Left forelimb (tissue), 1 donor: ENCODE measurements around the gene GNGT2.

Source experiments
- DNase-seq: peaks from one replicate; pipeline ENCODE4 v3.0.0-alpha.2; 2018; ENCODE audit warnings: low spot score

Gene GNGT2

DNA sequence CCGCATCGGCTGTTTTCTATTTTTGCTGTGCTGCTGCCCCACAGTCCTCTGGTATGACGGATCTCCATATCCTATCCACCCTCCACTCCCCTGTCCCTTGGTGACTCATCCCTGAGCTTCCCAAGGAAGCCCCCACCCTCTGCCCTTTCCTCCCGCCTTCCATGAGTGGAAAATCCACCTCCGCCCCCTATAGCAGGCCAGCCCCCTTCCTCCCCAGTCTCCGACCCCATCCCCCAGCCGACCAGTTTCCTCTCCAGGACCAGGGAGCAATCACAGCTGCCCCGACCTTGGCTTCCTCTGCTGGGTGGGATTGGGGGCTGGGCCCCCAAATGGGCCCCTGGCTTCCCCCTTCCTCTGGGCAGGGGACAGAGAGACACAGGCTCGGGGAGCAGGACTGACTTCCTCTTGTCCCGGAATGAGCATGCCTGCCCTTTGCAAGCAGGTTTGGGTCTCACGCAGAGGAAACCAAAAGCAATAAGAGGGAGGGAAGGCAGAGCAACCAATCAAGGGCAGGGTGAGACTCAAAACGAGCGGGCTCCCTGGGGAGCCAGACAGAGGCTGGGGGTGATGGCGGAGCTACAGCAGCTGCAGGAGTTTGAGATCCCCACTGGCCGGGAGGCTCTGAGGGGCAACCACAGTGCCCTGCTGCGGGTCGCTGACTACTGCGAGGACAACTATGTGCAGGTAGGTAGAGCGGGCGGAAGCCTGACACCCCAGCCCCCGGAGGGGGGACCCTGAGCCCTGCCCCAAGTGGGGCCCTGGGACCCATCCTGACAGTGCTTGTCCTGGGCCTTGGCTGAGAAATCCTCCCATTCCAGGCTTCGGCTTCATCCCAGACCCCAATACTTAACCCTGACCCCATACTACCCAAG lies at the start of gene GNGT2, which contains the start of gene ABI3:
TSS of gene GNGT2 (minus strand) at position 417 of the 872 bp plus-strand sequence. CDS start 3,152 bp downstream, outside the sequence.
TSS of gene ABI3 (plus strand) at position 550 of the 872 bp plus-strand sequence. CDS start at position 568, 18 bp downstream.
- no peak for DNase-seq

DNA sequence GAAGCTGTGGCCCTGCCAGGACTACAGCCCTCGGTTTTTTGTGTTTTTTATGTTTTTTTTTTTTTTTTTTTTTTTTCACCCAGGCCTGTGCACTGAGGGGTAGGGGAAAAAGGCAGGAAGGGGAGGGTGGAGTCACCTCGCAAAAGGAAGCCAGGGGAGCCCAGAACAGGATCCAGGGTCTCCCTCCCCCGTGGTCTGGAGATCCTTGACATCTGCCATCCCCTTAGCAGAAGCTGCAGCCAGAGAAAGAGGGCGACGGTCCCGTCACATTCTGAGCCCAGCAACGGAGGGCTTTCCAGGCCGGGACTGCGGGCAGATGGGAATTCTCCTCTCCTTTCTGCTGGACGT lies 49.3 kb upstream of the GNGT2 start:
- DNase-seq = no peak

GRCh38 chr17:49258394-49258793 lies 48.0 kb upstream of the GNGT2 start:
- DNase-seq = no peak

GRCh38 chr17:49255125-49255524 lies 44.8 kb upstream of the GNGT2 start:
- DNase-seq = no peak

- DNase-seq = no peak
Observed at GRCh38 chr17:49254066-49254465, 43.7 kb upstream of the GNGT2 start.

GRCh38 chr17:49252148-49252695 lies 41.8 kb upstream of the GNGT2 start:
- DNase-seq = no peak

DNA sequence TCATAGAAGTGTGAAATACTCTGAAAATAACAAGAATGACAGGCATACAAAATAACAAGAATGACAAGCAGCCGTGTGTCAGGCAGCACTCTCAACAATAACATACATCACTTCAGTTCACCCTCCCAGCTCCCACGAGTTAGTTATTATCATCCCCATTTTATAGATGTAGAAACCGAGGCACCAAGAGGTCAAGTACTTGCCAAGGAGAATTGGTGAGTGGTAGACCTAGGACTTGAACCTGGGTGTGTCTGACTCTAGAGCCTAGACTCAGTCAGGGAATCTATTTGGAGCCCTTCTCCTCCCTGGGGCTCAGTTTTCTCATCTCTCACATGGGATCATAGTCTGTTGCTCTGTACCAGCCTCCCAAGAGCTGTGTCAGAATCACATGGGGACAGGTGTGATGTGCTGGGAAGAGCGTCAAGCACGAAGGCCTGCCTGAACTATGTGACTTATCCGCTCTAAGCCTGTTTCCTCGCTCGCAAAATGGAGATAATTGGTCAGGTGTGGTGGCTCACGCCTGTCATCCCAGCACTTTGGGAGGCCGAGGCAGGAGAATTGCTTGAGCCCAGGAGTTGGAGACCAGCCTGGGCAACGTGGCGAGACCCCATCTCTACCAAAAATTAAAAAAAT lies 39.6 kb upstream of the GNGT2 start:
- no peak for DNase-seq

DNA sequence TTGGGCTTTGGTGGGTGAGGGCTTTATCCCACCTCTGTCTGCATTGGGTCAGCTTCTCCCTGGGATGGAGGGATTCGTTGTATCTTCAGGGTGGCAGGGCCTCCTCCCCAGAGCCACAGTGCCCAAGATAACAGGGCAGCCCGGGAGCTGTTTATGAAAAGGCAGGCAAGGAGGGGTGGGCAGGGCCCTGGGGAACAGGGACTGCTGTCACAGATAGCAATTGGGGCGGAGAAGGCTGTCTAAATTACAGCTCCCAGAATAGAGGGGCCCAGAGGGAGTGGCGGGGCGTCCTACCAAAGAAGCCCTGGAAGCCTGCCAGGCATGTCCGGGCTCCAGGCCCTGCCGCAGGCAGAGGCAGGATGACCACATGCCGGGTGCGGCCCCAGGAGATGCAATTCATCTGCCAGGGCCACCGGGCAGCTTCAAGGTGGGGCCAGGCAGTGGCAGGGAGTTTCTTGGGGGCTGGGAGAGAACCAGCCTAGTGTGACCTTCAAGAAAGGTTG lies 39.0 kb upstream of the GNGT2 start:
- peak; percentile 73 for DNase-seq

DNA sequence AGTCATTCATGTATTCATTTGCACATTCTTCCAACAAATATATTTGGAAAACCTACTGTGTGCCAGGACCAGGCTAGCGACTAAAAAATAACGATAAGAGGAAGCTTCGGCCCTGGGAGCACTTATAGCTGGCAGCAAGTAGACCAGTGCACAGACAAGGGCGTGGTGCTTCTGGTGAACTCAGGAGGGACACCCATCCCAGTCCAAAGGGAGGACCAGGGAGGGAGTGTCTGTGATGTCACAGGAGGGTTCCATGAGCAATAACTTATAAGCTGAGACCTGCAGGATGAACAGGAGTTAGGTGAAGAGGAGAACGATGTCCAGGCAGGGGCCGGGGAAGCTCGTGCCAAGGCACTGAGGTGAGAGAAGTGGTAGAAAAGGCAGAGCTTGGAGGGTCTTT lies 37.6 kb upstream of the GNGT2 start:
- DNase-seq = no peak

GRCh38 chr17:49244839-49245238 lies 34.5 kb upstream of the GNGT2 start:
- DNase-seq = no peak

DNA sequence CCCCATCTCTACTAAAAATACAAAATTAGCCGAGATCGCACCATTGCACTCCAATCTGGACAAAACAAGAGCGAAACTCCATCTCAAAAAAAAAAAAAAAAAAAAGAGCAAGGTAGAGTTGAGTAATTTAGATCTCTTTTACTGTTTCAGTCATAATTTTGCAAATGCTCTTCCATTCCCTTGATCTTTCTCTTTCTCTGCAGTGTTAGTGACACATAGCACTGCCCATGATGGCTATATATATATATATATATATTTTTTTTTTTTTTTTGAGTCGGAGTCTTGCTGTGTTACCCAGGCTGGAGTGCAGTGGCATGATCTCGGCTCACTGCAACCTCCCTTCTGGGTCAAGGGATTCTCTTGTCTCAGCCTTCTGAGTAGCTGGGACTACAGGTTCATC lies 32.4 kb upstream of the GNGT2 start:
- DNase-seq = no peak

- no peak for DNase-seq
Observed at GRCh38 chr17:49241692-49242397, 31.5 kb upstream of the GNGT2 start.

GRCh38 chr17:49241040-49241439 lies 30.7 kb upstream of the GNGT2 start:
- no peak for DNase-seq

DNA sequence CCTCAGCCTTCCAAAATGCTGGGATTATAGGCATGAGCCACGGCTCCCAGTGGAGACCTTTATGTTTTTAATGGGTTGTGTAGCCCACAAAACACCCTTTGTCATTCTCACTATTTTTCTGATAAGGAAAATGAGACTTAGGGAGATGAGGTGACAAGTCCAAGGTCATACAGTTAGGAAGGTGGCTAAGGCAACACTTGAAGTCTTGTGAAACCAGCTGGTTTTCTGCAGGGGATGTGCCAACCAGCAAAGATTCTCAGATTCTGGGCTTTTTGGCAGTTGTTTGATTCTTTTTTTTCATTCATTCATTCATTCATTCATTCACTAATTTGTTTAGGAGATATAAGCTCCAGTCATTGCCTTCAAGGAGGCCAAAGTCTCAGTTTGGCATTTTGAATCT lies 30.2 kb upstream of the GNGT2 start:
- no peak for DNase-seq

DNA sequence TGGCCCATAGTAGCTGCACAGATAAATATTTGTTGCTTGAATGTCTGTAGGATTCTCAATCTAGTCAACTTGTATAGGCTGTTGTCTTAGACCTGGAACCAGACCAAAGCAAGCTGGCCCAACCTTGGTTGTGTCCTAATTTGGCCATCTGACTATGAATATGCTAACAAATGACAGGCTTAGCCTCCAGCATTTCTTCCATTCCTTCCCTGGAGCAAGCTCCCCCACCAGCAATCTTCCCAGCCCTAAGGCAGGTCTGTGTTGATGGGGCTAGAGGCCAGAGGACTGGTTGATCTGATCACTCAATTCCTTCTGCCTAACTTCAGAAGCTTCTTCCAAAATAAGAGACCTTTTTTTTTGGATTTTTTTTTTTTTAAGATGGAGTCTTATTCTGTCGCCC lies 29.6 kb upstream of the GNGT2 start:
- DNase-seq = no peak

GRCh38 chr17:49235896-49236295 lies 25.5 kb upstream of the GNGT2 start:
- no peak for DNase-seq

GRCh38 chr17:49234509-49235080 lies 24.2 kb upstream of the GNGT2 start:
- DNase-seq = no peak

- DNase-seq = no peak
Observed at GRCh38 chr17:49231563-49231894, 21.2 kb upstream of the GNGT2 start.

DNA sequence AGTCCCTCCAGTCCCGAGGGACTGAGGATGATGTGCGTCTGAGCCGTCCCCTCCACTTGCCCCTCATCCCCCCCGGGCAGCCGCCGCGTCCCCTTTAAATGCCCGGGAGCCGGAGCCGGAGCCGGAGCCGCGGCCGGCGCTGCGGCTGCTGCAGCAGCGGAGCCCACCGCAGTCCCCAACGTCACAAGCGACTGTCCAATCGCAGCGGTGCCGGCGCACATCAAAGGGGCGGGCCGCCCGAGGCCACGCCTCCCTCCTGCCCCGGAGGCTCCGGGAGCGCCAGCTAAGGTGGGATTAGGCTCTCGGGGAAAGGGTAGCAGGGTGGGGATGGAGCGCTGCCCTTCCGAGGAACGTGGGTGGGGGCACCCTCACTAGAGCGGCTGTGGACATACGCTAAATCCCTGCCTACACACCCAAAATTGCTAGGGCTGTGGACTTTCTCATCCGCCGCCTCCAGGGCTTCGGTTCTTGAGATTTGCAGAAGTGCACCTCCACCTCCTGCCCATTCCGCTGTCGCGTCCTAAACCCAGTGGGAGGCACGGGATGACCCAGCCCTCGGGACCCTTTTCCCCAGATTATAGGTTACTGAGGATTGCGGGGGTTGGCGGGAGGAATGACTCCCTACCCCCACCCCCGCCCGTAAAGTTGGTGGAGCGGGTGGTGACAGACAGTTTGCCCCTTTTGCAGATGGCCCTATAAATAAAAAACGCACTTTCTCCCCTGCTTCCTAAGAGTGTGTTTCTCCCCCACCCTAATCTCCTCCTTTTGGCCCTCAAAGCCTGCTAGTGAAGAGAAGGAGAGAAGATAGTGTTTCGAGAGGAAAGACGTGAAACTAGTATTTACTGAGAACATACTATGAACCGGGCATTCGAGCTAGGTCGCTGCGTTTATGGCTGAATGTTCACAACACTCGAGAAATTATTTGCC lies 20.5 kb upstream of the GNGT2 start, which contains the start of gene PHOSPHO1:
TSS of gene PHOSPHO1 (minus strand) at position 152 of the 927 bp plus-strand sequence. CDS start 4,096 bp downstream, outside the sequence.
- peak; percentile 90 for DNase-seq

DNA sequence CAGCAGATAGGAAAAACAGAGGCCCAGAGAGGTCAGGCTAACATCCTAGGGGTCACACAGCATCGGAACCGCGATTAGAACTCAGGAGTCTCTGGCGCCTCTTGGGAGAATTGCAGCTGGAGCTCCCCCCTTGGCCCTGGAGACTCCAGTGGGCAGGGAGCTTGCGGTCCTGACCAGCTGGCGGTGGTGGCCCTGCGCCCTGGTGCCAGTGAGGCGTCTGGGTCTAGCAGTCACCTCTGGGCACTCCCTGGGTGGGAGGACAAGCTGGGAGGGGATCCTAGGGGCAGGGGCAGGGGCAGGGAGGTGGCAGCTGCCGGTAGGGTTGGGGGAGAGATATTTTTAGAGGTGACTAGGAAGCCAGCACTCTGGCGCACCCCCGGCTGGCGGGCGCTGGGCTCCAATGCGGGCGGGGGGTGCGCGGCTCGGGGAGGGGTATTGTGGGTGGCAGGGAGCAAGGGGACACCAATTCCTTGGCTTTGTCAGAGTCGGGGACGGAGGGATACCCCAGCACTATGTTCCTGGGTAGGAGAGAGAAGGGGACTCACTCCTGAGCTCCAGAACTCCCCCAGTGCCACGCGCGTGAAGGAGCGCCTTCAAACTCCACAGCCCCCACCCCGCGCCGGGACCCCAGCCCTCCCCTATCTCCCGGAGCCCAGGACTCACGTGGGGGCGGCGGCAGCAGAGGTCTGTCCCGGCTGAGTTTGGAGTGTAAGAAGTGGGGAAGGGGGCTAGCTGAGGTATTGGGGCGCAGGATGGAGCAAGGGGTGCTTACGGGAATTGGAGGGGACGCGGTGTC lies 19.6 kb upstream of the GNGT2 start:
- DNase-seq = no peak
